GM18508 (cell line): ENCODE data around the gene MS4A14.
"Not testable (repeated sequence)": the region's sequence is repeated elsewhere in the genome, so short reads cannot be mapped to it uniquely, and the experiment has no call there.

ENCODE experiments used
- ATAC-seq: cut with Tn5 transposase; IDR thresholded peaks from one replicate; pipeline ENCODE4 v1.9.1; 2021; ENCODE audit warnings: moderate number of reproducible peaks; ENCODE audit not compliant: insufficient read depth, unreplicated experiment

MS4A14 gene, protein sequence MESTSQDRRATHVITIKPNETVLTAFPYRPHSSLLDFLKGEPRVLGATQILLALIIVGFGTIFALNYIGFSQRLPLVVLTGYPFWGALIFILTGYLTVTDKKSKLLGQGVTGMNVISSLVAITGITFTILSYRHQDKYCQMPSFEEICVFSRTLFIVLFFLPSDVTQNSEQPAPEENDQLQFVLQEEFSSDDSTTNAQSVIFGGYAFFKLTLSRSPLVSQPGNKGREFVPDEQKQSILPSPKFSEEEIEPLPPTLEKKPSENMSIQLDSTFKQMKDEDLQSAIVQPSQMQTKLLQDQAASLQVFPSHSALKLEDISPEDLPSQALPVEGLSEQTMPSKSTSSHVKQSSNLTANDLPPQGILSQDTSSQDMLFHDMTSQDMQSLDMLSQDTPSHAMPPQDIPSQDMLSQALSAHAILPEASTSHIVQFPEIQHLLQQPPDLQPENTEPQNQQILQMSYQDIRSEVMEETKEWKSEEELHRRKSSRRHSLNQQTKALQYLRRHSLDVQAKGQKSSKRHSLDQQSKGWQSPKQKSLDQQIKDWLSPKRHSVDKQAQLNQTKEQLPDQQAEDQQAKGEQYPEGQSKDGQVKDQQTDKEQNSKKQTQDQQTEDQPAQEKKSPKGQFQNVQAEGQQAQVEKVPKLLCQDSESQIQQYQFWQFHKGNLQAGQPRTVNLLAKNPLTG

DNA sequence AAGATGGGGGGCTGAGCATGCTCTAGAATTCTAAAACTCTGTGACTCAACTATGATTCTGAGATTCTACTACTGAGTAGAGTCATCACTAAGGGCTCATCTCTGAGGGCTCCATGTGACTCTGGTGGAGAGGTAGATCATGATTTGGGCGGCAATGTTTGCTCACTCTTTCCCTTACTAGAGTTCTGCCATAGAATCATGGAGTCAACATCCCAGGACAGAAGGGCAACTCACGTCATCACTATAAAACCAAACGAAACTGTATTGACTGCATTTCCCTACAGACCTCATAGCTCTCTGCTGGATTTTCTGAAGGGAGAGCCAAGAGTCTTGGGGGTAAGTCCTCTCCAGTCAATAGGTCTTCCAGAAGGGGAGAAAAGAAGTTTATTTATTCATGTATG, at the start of gene MS4A14:
Gene MS4A14, plus strand, starts transcription at position 78 of the 400 bp plus-strand sequence. Its CDS starts 120 bp downstream, at position 198.
- no peak for ATAC-seq

DNA sequence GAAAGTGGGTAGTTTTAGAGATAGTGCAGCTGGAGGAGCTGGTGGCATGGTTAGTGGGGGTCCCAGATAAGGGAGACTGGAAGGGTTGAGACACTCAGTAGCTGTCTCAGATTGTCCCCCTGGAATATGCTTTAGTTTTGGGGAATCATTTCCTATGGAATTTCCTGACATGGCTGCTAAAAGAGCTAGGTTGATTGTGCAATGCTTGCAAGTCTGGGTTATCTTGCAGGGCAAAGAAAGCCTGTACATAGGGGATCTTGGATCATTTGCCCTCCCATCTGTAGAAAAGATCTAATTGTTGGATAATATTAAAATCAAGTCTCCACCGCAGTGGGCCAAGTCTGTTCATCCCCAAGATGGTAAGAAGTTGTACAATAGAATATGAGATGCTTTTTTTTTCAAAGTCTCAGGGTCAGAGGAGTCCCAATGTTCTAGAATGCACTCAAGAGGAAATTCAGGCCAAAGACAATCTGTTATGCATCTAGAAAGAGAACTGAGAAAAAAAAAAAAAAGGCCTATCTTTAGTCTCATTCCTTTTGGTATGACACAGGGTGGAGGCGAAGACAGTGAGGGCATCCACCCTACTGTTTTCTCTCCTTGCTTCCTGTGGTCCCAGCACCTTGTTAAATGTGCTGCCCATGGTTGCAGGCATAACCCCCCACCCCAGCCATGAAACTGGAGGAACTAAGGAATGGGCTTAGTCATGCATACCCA, 49.0 kb upstream of the MS4A14 start:
- no peak for ATAC-seq

DNA sequence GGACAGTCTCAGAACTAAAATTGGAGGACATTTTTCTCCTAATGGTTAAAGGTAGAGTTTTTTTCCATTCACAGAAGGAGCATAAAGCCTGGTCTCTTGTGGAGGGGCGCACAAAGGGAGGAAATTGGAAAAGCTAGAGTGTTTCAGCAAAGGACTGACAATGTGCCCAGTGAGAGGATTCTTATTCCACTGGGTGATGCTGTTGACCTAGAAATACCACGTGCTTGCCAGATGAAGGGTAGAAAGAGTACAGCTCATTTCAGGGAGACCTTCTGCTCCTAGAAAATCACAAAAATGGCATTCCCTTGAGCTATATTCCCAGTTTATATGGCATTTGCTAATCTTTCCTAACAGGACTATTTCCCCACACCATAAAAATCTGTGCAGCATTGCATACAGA, 48.1 kb upstream of the MS4A14 start:
- ATAC-seq, result no peak

DNA sequence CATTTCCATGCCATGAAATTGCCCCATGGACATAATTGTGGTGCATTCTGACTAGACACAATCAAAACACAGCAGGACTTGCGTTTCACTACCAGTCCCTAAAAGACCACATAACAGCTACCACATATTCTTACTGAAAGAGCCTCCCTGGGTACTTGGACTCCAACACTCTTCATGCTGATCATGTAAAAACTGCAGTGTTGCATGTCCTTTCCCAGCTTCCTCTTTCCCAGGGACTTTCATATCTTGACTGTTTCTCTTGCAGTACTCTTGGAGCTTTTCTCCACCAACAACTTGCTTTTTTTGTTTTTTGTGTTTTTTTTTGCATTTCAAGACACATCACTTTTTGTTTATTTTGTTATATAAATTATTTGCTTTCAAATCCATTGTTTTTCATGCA, 46.3 kb upstream of the MS4A14 start:
- no peak for ATAC-seq

DNA sequence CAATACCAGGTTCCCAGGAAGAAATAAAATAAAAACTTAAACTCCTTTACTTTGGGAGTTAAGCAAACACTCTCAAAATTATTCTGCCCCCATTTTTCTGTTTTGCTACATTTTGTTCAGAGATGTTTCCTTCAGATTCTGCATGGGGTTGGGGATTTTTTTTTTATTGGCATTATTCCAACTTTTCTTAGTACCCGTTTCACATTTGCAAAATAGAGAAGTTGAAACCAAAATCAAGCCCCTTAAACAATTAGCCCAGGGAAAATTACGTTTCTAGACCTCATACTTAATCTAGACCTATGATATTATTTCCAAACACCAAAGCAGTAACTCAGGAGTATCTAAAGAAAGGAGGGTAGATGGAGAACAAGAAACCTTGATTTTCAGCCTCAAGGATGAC, 38.5 kb upstream of the MS4A14 start:
- no peak for ATAC-seq

DNA sequence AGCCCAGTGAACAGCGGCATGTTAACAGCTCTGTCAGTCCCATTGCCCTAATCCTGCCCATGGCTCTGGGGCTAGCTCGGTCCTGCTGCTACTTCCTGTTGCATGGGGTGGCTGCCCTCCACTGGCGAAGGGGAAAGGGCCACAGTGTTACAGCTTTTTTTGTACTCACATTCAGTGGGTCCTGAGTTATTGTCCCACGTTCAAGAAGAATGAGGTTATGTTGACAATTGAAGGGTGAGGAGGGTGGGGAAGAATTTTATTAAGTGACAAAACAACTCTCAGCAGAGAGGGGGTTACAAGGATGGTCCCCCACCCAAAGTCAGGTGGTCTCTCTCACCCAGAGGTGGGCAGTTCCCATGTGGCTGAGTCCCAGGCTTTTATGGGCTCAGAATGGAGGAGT, 35.6 kb upstream of the MS4A14 start:
- no peak for ATAC-seq

DNA sequence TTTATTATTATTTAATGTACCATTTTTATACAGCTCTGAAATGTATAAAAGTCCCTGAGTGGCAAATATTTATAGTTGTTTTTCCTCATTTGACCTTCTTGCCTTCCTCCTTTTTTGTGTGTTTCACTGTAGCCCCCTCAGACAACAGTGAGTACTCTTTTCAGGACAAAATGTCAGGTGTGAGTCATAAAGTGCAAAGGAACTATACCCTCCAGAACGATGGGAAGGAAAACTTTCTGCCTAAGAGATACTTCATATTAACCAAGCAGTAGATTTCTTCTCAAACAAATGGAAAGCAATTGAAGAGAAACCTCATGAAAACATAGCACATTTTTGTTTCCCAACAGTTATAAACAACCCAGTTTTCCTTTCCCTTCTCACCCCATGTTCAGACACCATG, 34.0 kb upstream of the MS4A14 start:
- no peak for ATAC-seq

DNA sequence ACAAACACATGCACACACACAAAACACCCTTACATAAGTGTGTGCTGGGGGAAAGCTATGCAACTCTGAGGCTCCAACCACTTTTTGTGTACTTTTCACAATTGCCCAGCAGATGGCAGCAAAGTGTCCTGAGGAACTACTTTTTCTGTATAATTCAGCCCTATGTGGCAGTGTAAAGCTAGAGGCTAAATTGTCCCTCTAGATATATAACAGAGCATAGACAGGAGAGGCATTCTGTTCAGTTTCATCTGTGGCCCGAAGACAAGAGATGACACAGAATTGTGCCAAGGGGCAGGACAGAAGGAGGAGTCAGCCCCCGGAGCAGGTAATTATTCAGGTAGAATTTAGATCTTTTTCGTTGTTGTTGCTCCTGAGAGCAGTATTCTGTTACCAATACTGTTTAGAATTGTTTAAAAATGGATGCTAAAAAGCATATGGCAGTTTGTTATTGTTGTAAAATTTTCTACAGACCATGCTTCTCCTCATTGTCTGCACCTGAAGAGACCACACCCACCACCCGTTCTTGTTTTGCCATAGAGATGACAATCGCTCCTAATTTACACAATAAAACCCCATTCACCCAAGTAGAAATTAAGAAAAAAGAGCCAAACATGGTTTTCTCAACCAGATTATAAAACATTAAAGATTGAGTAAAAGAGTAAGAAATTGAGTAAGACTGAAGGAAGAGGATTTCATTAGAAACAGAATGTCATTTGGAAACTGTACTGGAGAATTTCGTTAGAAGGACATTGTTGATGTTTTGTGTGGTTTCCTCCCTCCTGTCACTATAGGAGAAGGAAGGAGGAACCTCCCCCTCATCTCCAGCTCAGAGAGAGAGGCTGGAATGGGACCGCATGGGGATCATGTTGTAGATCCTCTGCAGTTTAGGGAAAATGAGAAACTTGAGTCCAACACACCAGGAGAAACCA, 32.5 kb upstream of the MS4A14 start:
- ATAC-seq, result peak; percentile 46

DNA sequence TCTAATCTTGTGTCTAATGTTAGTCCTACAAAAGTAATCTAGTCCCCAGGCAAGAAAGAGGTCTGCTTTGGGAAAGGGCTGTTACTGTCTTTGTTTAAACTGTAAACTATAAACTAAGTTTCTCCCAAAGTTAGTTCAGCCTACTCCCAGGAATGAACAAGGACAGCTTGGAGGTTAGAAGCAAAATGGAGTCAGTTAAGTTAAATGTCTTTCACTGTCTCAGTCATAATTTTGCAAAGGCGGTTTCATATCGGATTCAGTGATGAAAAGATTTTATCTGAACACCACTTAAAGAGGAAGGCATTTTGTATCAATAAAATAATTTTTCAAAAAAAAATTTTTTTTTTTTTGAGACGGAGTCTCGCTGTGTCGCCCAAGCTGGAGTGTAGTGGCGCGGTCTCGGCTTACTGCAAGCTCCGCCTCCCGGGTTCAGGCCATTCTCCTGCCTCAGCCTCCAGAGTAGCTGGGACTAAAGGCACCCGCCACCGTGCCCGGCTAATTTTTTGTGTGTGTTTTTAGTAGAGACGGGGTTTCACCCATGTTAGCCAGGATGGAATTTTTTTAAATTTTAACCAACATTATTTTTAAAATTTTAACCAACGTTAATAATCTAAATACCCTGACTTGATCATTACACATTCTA, 29.9 kb upstream of the MS4A14 start:
- ATAC-seq, result not testable (repeated sequence)

DNA sequence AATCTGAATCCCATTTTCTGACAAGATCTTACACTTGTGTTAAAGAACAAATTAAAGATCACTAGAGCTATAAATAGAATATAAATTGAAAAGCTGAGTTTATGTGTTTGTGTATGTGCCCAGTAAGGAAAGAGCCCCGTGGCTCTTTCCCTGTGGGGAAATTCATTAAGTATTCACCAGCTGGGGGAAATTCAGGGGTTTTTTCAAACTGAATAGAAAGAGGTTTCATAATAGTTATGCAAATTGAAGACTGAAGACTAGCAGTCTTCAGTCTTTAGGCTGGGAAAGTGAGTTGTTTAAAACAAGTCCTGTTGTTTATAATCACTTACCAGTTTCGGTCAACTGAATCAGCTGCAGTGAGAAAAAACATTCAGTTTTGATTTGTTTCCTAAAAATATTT, 29.2 kb upstream of the MS4A14 start:
- ATAC-seq, result peak; percentile 72

DNA sequence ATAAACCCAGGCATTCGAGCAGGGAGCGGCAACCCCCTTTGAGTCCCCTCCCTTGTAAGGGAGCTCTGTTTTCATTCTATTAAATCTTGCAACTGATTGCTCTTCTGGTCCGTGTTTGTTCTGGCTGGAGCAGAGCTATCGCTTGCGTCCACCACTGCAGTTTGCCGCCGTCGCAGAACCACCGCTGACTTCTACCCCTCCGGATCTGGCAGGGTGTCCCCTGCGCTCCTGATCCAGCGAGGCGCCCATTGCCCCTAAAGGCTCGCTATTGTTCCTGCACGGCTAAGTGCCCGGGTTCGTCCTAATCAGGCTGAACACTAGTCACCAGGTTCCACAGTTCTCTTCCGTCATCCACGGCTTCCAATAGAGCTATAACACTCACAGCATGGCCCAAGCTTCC, 28.4 kb upstream of the MS4A14 start:
- ATAC-seq, result no peak

DNA sequence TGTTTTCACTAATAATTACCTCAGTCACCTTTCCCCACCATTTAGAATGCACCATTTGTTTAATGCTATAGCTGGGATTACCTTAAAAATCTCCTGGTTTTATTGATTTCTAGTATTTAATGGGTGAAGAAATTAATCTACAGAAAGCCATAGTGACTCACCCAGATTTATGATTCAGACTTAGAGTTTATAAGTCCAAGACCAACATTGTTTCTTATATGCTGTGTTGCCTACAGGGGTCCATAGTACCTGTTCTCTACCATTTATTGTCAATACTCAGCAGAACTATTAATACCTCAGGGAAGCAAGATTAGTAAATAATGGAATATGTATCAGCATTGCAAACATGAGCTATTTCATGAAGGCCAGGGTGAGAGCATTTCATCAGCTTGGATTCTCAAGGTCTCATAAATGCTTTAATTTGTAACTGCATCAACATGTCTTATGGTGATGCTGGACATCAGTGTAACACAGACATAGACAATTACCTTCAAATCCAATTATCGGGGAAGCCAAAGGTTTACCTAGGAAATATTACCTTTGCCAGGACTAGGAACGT, 25.9 kb upstream of the MS4A14 start:
- no peak for ATAC-seq

DNA sequence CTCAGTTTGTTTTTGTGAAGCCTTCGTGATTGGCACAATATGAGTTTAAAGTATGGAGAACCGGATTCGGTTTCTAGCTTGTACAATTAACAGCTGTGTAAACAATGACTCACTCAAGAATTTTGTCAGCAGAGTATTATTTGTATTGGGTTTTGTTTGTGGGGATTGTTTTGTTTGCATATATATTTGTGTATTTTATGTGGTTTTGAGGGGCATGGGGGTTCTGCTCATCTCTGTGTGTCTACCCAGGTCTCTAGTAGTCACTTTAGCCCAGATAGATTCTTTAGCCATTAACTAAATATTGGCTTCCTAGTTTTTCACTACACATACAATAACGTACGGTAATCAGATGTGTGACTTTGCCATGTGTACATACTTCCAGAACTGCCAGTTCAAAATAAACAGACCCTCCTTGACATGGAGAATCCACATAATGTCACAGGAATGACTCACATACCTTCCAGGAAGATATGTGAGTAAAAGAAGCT, 25.4 kb upstream of the MS4A14 start:
- ATAC-seq, result no peak

DNA sequence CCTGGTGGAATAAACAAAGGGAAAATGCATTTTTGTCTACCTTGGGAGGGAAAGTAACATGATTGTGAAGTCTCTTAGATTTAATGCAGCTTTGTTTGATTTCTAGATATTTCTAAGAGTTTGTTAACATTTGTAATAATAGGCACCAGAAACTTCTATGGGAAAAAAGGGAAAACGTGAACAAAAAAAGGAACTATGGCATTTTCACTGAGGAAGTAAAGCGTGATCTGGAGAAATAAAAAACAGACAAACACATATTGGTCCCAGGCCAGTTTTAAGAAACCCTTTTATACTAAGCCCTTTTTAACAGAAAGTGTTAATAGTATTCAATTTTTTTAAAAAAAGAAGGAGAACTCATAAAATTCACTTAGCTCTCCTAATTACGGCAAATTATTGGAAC, 24.9 kb upstream of the MS4A14 start:
- no peak for ATAC-seq

DNA sequence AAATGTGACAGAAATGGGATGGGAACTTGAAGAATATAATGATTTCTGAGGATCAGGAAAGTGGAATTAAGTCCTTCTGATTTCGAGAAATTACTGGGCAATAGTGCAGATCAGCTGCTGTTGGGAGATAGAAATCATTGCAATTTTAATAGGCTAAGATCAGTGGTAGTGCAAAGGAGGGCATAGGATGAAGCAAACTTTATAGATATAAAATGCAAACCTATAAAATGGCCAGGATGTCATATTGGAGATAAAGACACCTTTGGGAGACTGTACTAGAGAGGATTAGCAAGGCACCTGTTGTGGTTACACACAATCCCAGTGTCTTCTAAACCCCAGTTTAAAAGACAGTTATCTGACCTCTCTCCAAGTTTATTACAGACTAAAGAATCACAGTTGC, 24.4 kb upstream of the MS4A14 start:
- ATAC-seq, result no peak

DNA sequence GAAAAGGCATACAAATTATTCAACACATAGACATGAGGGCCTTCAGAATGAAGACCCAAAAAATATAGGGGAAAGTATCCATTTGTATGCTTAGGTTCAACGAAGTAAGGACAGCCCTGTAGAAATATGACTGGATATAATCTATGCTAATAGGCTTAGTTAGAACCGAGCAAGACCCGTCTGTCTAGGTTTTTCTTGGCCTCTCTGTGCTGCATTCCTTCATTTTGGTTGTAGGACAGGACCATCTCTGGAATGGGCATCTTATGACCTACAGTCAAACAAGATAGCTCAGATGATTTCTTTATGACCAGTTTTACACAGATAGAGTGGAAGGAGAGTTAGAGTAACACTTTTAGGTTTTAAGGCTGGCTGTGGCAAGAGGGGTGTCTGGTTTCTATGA, 23.5 kb upstream of the MS4A14 start:
- no peak for ATAC-seq

DNA sequence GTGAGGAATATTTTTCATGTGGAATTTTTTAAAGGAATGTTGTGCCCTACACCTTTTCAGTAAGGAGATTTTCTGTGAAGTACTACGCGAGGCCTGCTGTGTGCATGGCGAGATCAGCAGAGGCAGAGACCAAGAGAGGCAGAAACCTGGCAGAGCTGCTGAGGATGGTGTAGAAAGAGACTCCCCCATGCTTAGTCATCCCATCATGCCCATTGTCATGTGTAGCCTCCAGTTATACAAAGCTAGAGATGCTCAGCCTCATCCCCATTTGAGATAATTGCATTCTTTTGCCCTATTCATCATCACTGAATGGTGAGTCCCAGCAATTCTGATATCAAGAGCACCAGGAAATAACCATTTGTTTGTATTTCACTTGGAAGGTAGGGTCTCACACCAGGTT, 20.9 kb upstream of the MS4A14 start:
- no peak for ATAC-seq

DNA sequence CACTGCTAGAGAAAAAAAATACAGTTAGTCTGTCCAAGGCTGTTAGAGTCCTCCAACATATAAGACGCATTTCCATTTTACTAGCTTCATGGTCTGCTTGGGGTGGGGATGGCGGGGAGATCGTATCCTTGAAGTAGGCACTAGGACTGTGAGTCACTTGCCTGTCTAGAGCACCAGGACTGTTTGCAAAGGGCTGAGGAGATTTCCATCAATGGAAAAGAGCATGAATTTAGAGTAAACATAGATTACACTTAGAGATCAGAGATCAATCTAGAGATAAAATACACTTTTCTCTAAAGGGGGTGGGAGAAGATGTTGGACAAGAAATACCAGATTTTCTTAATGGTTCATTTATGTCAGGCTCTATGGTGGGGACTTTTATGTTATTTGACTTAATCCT, 19.7 kb upstream of the MS4A14 start:
- ATAC-seq, result no peak

DNA sequence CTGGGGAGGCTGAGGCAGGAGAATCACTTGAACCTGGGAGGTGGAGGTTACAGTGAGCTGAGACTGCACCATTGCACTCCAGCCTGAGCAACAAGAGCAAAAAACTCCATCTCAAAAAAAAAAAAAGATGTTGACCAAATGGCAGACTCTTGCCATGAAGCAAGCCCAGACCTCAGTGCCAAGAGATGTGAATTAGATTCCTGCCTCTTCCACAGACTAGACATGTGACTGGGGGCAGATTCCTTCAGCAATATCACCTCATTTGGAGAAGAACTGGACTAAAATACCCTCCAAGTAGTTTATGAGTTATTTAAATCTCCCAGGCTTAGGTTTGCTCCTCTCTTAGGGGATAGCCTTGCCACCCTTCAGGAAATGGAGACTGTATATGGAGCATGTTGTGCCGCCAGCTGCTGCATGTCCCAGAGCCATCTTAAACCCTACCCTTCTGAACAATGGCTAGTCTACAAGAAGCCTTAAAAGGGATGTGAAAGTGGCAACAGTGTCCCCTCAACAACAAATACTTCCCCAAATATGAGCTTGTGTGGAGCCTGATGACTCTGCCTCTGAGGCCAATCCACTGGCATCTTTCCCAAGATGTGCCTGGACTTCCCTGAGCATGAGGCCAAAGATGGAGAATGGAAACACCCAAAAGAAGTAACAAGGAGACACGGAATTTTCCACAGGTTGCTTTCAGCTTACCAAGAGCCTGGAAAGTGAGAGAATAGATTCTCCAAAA, 18.7 kb upstream of the MS4A14 start:
- ATAC-seq, result no peak
